ENCODE results near the gene LAMA3. TPM values are rescaled to one million over a fixed set of nuclear protein-coding genes. Genes with fewer than 3 reads are reported as not detected.

Gene LAMA3
- total RNA-seq, 2 donors from 2014 or later: 5.0 to 6.4 TPM

DNA sequence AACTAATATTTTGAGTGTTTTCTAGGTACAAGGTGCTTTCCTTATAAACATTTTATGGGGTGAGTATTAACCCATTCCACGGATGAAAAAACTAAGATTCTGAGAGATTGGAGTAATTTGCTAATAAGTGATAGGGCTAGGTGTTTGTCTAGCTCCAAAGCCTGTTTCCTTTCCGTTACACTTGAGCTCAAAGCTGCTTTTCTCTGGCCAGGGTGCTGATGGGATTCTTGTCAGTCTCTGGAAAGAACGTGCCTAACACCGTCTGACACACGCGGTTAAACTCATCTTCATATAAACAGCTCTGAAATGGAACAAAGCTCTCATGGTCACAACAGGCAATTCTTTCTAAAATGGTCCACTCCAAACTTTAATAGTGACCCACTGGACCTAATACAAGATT is 24.6 kb upstream of the LAMA3 start:
- Histone ChIP-seq H3K4me1 (peaks cover 0 to 3% of the 10 kb centered on the region in 2 donors), H3K27me3 (no peaks in the 10 kb centered on the region), H3K27ac (no peak overlapping the region), H3K4me3 (no peak overlapping the region), H3K9me3 (no peaks in the 10 kb centered on the region), H3K36me3 (no peaks in the 10 kb centered on the region)
- no peak for DNase-seq (ENCODE audit: low spot score)
- TF ChIP-seq, protein P1, sequence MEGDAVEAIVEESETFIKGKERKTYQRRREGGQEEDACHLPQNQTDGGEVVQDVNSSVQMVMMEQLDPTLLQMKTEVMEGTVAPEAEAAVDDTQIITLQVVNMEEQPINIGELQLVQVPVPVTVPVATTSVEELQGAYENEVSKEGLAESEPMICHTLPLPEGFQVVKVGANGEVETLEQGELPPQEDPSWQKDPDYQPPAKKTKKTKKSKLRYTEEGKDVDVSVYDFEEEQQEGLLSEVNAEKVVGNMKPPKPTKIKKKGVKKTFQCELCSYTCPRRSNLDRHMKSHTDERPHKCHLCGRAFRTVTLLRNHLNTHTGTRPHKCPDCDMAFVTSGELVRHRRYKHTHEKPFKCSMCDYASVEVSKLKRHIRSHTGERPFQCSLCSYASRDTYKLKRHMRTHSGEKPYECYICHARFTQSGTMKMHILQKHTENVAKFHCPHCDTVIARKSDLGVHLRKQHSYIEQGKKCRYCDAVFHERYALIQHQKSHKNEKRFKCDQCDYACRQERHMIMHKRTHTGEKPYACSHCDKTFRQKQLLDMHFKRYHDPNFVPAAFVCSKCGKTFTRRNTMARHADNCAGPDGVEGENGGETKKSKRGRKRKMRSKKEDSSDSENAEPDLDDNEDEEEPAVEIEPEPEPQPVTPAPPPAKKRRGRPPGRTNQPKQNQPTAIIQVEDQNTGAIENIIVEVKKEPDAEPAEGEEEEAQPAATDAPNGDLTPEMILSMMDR (IDR thresholded peaks at IDR 0.05): no peak

DNA sequence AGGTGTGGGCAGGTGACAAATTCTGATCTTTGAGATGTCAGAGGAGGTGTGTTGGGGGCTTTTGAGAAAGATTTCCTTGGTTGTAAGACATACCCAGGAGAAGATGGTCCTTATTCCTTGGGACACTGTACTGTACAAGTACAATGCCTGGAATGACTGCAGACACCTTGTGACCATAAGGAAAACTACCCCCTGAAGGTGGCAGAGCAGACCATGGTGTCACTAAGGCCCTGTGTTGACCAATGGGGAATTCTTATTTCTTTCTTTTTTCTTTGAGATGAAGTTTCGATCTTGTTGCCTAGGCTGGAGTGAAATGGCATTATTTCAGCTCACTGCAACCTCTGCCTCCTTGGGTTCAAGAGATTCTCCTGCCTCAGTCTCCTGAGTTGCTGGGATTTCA is 22.1 kb upstream of the LAMA3 start:
- H3K9me3 ChIP-seq: no peaks in the 10 kb centered on the region
- peaks cover 0 to 5% of the 10 kb centered on the region in 2 donors for H3K4me1 ChIP-seq
- H3K4me3 ChIP-seq: no peak overlapping the region
- no peaks in the 10 kb centered on the region for H3K27me3 ChIP-seq
- DNase-seq (ENCODE audit: low spot score): no peak
- H3K36me3 ChIP-seq: no peaks in the 10 kb centered on the region
- TF ChIP-seq, protein P1 (IDR thresholded peaks at IDR 0.05): no peak
- H3K27ac ChIP-seq: no peak overlapping the region

DNA sequence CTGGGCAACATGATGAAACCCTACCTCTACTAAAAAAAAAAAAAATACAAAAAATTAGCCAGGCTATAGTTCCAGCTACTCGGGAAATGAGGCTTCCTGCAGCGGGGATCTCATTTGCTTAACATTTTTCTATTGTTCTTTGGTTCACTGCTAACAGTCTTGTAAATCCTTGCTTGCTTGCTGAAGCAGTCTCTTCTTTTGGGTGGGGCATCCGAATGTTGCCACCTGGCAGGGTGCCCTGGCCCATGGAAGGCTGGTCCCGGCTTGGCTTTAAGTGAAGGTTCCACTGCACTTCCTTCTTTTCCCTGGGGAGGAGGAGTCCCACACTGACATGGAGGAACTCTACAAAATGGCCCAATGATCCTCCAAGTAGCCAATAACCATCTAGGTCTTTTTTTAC is 20.5 kb upstream of the LAMA3 start:
- TF ChIP-seq, protein P1 (IDR thresholded peaks at IDR 0.05): no peak
- H3K27ac ChIP-seq: no peak overlapping the region
- DNase-seq (ENCODE audit: low spot score): no peak
- H3K9me3 ChIP-seq: no peaks in the 10 kb centered on the region
- H3K4me1 ChIP-seq: peaks cover 0 to 5% of the 10 kb centered on the region in 2 donors
- no peaks in the 10 kb centered on the region for H3K36me3 ChIP-seq
- H3K4me3 ChIP-seq: no peak overlapping the region
- no peaks in the 10 kb centered on the region for H3K27me3 ChIP-seq

DNA sequence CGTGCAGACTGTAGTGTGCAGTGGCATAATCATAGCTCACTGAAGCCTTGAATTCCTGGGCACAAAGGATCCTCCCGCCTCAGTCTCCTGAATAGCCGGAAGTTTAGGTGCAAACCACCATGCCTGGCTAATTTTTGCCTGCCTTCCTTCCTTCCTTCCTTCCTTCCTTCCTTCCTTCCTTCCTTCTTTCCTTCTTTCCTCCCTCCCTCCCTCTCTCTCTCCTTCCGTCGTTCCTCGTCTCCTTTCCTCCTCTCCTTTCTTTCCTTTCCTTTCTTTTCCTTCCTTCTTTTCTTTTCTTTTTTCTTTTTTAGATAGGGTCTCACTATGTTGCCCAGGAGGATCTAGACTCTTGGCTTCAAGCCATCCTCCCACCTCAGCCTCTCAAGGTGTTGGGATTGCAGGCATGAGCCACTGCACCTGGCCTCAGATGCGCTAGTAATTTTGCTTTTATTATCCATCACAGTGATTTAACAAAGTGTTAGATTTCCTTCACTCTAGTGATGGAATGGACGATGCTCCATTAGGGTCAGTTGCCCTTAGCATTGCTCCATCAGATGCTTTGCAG is 20.0 kb upstream of the LAMA3 start:
- Histone ChIP-seq H3K27me3 (no peaks in the 10 kb centered on the region), H3K36me3 (no peaks in the 10 kb centered on the region), H3K9me3 (no peaks in the 10 kb centered on the region), H3K27ac (no peak overlapping the region), H3K4me3 (no peak overlapping the region), H3K4me1 (peaks cover 0 to 5% of the 10 kb centered on the region in 2 donors)
- no peak for DNase-seq (ENCODE audit: low spot score)
- TF ChIP-seq, protein P1 (IDR thresholded peaks at IDR 0.05): no peak

DNA sequence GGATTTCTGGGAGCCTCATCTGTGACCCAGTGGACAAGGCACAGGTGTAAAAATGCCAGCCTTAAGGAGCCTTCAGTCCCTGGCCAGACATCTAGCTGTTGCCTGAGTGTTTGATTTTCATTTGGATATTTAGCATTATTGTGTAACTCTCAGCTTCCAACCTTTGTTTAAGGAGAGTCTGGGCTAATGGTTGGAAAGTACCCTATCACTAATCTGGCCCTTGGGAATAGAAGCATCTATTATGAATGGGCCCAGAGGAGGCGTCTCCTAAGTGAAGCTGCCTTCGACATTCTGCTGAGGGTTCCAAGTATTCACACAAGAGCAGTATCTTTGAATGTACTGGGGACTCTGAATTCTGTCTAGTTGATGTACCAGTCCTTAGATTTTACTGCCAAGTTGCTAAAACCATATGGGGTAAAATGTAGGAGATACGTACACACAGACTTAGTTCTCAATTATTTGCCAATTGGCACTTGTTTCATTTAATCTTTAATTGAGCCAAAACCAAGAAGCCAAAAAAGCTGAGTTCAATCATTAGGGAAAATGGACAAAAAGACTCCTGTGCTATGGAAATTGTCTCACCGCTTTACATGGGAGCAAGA is 19.3 kb upstream of the LAMA3 start:
- Histone ChIP-seq H3K27ac (no peak overlapping the region), H3K36me3 (no peaks in the 10 kb centered on the region), H3K9me3 (no peaks in the 10 kb centered on the region), H3K4me3 (no peak overlapping the region), H3K4me1 (peaks cover 0 to 5% of the 10 kb centered on the region in 2 donors), H3K27me3 (no peaks in the 10 kb centered on the region)
- TF ChIP-seq, protein P1 (IDR thresholded peaks at IDR 0.05): no peak
- DNase-seq (ENCODE audit: low spot score): no peak

DNA sequence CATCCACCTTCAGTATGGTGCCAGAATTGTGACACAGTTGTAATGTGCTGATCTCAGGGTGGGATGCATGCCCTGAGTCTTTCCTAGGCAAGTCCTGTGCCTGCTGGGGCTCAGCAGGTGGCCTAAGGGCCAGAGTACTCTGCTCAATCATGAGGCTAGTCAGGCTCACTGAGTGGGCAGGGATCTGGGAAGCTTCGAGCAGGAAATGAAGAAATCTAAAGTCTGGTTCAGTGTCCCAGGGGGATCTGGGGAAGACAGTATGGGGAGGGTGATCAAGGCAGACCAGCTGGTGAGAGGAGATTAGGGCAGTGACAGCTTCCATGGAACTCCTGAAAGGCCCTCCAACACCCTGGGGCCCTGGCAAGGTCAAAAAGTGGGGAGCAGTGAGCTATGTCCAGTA is 17.7 kb upstream of the LAMA3 start:
- no peaks in the 10 kb centered on the region for H3K36me3 ChIP-seq
- H3K9me3 ChIP-seq: no peaks in the 10 kb centered on the region
- no peak overlapping the region for H3K4me3 ChIP-seq
- peaks cover 0 to 5% of the 10 kb centered on the region in 2 donors for H3K4me1 ChIP-seq
- TF ChIP-seq, protein P1 (IDR thresholded peaks at IDR 0.05): no peak
- no peak for DNase-seq (ENCODE audit: low spot score)
- H3K27ac ChIP-seq: no peak overlapping the region
- no peaks in the 10 kb centered on the region for H3K27me3 ChIP-seq

Measured in right atrium auricular region (tissue), 2 donors.